OCI-LY3 (cell line): ENCODE results near the gene DAB2.

Experiments used
- EZH2phosphoT487 ChIP-seq: fragments of 200-600 bp; shearing (Covaris generic); IDR thresholded peaks from 2 replicates; pipeline ENCODE4 v1.6.1; 2018; ENCODE audit warnings: antibody characterized with exemption, mixed run types, low read depth
- TF ChIP-seq, protein P1 (sequence below): fragments of 200-600, 300-600 bp; sonication (generic); IDR thresholded peaks from 2 replicates; pipeline ENCODE4 v1.5.1; 2014; ENCODE audit warnings: antibody characterized with exemption, low read length, low read depth

DNA sequence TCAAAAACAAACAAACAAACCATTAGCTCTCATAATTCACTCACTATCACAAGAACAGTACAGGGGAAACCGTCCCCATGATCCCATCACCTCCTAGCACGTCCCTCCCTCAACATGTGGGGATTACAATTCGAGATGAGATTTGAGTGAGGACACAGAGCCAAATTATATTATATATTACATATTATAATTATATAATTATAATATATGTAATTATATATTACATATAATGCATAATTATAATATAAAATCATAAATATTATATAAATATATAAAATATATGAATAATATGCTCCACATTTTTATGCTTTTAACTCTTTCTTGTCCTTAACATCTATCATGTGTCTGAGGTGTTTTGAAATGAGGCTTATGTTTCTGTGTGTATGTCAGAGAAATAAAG lies 57.1 kb downstream of the DAB2 start:
- TF ChIP-seq, protein P1, sequence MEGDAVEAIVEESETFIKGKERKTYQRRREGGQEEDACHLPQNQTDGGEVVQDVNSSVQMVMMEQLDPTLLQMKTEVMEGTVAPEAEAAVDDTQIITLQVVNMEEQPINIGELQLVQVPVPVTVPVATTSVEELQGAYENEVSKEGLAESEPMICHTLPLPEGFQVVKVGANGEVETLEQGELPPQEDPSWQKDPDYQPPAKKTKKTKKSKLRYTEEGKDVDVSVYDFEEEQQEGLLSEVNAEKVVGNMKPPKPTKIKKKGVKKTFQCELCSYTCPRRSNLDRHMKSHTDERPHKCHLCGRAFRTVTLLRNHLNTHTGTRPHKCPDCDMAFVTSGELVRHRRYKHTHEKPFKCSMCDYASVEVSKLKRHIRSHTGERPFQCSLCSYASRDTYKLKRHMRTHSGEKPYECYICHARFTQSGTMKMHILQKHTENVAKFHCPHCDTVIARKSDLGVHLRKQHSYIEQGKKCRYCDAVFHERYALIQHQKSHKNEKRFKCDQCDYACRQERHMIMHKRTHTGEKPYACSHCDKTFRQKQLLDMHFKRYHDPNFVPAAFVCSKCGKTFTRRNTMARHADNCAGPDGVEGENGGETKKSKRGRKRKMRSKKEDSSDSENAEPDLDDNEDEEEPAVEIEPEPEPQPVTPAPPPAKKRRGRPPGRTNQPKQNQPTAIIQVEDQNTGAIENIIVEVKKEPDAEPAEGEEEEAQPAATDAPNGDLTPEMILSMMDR: no peak
- TF ChIP-seq EZH2phosphoT487: no peak
